Esophagus mucosa (tissue), 1 donor: ENCODE measurements around the gene CCDC185. TPM values are rescaled to one million over a fixed set of nuclear protein-coding genes. Genes with fewer than 3 reads are reported as not detected.
A peak's percentile ranks its signal among the peaks of the same experiment; 100 is the strongest.

ENCODE experiments used
- ATAC-seq: fragments of 200-7000 bp; cut with Tn5 transposase; one replicate; pipeline ENCODE4 v1.9.1; 2020
- total RNA-seq: library from RNA; stranded (reverse); gene quantifications from one replicate; pipeline ENCODE4 v1.2.4, GENCODE V29; 2023
- donor health status: DM: yes; HTN: yes; CAD: no.

Gene CCDC185
- 0.24 TPM for total RNA-seq

DNA sequence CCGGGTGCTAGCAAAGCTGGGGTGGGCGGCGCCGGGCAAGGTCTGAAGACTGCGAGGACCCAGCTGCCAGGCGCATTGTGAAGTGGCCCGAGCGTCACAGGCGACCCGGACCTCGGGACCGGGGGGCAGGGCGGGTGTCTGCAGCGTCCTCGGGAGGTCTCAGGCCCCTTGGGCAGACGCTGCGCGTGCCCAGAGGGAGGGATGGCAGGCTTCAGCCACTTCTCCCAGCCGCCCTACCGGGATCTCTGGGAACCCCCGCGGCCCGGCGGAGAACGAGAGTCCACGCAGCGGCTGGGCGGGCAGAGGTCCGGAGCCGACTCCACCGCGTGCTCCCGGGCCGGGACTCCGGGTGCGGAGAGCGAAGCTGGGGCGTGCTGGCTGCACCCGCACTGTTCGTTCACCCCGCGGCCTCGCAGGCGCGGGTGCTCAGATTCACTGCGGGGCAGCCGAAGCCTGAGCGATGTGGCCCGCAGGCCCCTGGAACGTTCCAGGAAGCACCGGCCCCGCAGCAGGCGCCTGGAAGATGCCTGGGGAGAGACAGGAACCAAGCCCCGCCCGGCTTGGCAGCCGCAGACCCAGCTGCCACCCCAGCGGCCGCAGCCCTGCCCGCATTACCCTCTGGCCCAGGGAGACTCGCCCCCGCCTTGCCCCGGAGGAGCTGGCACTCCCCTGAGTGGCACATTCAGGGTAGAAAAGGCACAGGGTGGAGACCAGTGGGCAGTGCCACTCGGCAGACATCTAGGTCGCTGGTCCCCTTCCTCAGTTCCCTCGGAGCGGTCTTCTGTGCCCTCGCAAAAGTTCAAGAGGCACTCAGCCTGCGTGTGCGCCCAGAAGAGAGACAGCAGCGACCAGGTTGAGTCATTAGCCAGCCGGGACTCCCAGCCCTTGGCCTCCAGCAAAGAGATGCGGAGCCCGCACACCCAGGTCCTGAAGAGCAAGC lies at the start of gene CCDC185:
CCDC185 (plus strand) TSS at position 141 of the 940 bp plus-strand sequence; CDS start at position 202, 61 bp downstream.
- peak; percentile 58 for ATAC-seq

DNA sequence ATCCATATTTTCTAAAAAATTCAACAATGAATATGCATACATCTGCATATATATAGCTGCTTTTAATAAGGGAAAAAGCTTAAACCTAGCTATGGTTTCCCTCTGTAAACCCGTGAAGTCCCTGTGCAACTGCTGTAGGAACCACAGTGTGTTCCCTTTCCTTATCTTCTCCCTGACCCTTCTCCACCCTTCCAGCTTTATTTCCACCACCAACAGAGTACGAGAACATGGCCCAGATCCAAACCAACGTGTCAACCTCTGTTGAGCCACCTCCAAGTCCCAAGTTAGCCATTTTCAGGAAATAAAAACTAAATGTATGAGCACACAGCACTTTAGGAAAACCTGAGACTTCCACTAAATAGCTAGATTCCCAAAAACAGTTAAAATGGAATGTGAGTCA lies 49.5 kb upstream of the CCDC185 start:
- ATAC-seq = no peak

DNA sequence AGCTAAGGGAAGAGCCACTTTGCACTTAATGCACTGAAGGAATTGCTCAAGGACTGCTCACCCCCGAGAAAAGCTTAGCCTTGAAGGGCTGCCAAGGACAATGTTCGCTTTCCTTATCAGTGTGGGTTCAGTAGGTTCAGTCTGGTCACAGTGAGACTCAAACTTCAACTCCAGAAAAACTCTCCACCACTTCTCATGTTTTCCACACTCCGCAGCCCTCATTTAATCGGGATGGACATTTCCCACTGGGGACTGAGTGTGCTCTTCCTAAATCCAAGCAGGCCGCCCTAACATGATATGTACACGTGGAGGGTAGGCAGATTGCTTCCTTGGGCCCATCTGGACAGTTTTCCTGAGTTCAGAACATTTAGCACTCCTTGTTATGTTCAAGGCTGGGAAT lies 48.7 kb upstream of the CCDC185 start:
- ATAC-seq = no peak

DNA sequence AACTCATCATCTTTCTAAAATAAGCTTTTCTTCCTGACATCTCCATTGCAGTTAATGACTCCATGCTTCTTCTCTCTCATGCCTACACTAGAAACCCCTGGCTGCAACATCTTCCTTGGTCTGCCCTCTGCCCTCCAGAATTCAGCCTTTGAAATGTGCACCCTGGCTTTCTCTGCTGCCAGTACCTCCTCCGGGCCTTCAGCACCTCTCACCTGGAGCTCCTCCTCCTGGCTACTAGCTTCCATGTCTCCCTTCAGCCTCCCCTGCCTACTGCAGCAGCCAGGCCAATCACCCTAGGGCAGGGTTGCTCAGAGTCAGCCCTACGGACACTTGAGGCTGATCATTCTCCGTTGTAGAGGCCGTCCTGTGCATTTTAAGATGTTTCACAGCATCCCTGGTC lies 47.5 kb upstream of the CCDC185 start:
- ATAC-seq = no peak

DNA sequence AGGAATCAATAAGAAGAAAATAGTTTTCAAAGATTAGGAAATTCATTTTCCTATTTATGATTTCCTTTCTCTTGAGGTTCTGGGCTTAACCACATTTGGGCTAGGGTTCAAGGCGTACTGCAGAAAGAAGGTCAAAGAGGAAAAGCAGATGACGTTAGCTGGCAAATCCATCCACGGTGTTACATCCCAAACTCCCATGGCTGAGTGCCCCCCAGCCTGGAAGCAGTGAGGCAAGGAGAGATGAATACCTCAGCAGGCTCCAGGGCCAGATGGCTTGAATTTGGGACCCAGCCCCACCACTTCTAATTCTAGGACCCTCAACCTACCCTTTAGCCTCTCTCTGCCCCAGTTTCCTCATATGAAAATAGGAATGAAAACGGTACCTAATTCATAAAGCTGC lies 46.9 kb upstream of the CCDC185 start:
- ATAC-seq = no peak

DNA sequence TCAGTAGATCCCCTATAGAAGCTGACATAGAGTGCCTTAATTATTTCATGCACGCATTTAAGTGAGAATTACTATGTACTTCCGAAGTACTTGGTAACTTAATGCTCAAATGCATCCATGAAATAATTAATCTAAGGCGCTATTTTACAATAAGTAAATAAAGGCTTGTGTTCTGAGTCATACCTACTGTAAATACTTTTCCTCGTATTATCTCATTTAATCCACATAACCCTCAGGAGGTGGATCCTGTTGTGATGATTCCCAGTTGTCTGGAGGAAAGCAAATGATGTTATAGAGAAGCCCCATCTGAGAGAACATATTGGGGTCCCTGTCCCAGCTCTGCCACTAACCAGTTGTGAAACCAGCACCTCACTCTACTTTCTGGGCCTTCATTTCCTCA lies 45.6 kb upstream of the CCDC185 start:
- no peak for ATAC-seq

DNA sequence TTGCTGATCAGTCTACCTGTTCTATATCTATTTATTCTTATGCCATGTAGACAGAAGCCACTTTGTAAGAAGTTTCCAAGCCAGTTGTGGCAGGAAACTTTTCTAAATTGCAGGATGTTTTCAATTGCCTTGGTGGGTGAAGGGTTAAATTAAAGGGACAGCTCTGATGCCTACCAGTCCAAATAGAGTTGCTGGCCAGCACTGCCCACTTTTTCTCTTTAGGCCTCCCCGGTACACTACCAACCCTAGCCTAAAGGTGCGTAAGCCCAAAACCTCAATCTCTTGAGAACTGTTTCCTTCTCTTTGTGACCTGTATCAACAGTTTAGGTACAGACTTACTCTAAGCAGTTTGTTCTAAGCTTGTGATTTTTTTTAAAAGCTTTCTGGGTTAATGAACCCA lies 44.8 kb upstream of the CCDC185 start:
- no peak for ATAC-seq

DNA sequence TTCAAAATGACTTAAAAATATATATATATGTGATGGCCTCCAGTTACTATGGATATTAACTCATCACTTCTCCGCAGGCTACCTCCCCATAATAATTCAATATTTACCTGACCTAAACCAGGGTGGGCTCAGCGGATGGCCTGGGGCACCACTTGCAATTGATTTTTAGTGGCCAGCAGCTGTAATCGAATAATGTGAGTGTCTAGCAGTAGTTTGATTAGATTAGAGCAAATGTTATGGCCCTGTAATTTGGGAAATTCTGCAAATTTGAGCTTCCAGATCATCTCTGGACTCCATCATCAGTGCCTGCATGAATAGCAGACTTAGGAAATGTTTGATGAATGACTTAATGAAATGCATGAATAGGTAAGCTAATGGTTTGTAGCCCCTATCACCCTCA lies 44.0 kb upstream of the CCDC185 start:
- no peak for ATAC-seq

DNA sequence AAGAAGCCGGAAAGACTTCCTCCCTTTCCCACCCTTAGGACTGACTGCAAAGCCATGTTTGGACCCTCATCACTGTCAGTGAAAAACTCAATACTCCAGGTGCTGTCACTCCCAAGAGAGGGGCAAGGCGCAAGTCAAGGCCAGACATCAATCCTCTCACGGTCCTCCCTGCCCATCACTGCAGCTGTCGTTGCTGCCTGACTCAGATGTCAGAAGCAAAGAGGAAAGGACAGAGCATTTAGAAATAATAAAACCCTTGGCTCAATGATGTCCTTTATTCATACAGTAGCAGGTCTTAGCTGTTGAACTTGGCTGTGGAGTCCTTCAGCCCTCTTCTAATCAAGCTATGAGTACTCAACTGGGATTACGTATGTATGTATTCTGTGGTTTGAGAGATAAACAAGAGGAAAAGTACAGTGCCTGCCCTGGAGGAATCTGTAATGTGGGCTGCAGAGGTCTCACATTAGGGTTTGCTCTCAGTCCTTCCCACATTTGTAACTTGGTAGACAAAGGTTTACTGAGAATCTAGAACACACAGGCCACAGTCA lies 42.8 kb upstream of the CCDC185 start:
- no peak for ATAC-seq

DNA sequence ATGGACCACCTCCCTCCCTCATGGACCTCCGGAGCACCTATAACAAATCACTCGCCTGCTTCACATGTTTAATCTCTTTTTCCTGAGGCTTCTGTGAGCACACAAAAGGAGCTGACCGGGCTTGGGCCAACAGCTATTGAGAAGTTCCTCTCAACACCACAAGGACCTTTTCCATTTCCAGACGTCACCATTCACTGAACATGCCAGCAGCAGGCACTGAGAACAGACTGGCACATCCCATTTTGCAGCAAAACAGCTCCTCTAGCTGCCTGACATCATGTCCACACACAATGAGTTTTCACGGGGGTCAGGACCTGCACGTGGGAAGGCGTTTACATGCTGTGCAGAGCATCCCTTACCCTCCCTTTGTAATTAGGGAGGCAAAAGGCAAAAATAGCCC lies 40.3 kb upstream of the CCDC185 start:
- no peak for ATAC-seq

DNA sequence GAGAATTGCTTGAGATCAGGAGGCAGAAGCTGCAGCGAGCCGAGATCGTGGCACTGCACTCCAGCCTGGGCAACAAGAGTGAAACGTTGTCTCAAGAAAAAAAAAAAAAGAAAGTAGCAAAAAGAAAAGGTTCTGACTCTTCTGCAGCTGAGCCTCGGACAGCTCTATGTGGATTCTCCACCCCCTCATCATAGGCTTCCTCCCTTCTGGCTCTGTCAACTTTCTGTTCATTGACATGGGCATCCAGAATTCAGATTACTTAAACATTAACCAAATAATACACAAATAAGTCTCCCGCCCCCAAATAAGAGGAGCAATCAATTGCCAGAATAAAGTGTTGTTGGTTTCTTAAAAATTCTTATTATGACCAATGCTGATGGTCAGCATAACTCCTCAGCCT lies 39.3 kb upstream of the CCDC185 start:
- no peak for ATAC-seq

DNA sequence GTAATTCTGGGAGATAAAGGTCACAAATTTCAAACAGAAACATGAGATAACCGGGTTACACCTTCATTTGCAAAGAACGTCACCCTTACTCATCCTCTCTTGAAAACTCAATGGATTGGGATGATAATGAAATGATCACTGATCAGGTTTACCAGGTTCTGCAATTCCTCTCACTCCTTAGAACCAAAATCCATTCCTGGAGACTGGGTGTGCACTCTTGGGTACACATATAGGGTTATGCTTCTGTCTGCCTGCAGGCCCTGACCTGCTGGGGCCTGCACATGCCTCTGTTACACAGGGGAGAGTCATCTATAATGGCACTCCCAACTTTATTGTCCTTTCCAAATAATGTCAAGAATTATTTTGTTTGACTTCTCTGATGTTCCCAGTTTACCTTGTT lies 37.5 kb upstream of the CCDC185 start:
- peak; percentile 99 for ATAC-seq

DNA sequence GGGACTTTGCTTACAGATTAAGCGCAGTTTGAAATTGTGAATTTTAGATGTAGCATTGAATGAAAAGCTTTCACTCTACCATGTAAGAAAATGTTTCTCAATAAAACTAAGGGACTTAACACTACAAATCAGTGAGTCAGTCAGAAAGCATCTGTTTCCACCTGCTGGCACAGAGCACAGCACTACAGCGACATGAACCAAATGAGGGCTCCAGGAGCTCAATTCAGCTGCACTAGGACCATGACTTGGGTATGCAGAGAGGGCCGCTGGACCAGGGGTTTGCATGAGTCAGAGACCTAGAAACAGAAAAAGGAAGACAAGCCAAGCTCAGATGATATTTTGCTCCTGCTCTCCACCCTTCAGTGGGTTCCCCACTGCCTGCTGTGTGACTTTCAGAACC lies 34.4 kb upstream of the CCDC185 start:
- ATAC-seq = peak; percentile 30

DNA sequence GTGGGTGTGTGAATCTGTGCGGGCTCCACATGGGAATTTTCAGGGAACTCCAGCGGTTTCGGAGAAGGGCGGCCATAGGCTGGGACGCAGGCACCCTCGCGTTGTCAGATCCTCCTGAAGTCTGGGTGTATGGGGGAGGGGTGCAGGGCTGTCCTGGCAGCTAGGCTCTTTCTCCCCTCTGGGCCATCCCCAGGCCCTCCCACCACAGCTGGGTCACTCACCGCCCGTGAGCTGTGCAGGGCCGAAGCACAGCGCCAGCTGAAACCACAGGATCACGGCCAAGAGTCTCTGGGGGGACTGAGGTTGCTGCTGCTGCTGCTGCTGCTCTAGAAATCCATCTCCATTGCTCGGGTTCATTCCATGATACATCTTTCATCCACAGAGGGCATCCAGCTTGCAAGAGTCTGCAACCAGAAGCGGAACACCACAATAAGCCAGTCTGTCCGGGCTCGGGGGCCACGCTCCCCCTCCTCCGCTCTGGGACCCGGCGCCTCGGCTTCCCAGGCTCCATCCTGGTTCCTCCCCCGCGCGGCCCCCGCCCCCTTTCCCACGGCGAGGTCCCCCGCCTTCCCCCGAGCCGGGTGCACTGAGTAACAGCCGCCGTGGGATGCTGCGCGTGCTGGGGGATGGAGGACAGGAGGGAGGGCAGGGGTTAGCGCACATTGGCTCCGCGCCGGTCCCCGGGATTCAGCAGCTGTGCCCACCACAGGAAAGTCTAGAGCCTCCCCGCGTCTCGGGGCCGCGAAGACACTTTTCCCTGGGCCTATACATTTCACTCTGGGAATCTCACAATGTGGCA lies 30.0 kb upstream of the CCDC185 start:
- peak; percentile 50 for ATAC-seq

DNA sequence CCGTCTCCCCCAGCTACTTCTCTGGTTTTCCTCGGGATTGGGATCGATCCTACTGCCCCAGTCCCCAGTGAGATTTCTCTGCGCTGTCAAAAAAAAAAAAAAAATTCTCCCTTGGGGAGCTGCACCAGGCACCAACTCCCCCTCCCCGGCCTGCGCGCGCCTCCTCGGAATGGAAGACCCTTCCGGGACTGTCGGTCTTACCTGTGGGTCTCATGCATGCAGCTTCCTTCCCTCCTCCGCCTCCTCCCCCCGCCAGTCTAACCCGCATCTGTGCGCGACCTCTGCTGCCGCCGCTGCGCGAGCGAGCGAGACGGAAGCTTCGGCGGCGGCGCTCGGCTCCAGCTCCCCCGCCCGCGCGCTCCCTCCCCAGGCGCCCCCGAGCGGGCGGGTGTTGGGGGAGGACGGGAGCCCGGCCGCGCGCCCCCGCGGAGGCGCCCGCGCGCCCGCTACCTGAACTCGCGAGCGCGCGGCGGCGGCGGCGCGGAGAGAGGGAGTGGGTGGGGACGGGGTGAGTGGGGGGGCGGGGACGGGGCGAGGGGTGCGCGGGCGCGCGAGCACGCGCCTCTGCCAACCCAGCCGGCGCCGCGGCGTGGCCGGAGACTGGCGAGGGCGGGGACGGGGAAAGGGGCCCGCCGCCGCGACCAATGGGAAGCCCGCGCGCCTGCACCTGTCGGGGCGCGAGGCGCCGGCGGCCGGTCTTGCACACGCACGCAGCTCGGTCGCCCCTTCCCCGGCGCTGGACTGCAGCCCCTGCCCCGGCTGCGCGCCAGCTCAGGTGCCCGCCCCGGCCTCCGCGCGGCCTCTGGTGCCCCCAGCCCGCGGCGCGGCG lies 29.1 kb upstream of the CCDC185 start, which contains the start of gene SUSD4:
SUSD4 (minus strand) TSS at position 321 of the 829 bp plus-strand sequence. CDS start 751 bp downstream, outside the sequence.
- peak; percentile 90 for ATAC-seq

DNA sequence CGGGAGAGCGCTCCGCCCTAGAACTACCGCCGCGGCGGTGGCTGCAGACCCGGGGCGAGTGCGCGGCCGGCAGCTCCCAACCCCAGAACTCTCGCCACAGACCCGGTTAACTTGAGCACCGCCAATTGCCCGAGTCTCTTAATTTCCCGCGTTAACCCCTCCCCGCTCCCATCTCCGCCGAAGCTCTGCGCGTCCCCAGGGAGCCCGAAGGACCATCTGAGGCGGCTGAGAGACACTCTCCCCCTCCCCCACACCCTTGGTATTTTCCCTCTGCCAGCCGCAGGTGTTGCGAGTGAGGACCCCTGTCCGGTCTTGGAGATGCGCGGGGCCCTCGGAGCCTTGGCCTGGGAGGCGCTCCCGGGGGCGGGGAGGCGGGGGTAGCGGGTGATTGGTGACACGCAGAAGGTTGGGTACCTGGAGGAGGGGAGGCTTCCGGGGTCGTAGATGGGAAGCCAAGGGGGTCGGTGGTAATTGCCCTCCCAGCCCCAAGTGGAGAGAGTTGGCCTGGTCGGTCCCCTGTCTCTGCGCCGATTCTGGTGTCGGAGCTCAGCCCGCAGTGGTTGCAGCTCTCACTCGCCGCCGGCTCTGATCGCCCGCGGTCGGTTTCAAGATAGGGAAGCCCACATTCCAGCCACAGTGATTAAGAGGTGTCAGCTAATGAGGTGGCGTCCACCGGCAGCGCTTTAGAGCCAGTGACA lies 28.4 kb upstream of the CCDC185 start:
- ATAC-seq = peak; percentile 5

DNA sequence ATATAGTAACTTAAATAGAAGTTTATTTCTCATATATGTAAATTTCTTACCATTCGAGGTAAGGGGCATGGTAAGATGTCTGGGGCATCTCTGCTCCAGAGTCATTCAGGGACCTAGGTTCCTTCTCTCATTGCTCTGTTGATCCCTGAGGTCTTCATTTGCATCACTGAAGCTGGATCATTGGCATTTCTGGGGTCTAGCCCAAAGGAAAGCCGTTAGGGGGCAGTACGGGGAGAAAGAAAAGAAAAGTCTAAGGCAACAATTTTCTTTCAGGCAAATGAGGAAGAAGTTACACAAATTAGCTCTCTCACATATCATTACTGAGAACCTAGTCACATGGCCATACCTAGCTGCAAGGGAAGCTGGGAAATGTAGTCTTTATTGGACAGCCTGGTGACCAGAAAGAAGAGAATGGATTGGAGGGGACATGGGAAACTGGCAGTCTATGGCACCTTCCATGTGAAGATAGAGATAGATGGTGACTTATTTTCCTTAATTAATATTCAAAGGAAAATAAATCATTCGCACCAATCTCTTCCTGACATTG lies 19.1 kb upstream of the CCDC185 start:
- ATAC-seq = no peak

DNA sequence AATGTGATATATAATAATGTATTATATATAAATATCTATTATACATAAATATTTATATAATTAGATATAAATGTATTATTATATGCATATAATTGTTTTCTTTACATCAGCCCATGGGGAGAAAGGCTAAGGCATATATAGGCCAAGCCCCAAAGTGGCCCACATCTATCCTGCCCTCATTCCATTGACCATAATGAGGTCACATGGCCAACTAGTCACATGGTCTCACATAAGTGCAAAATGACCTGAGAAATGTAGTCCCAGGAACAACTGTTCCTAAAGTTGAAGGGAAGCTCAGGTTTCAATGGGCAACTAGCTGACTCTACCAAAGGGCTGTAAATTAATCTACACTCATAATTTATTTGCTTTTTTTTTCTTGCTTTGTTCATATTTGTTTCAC lies 14.5 kb upstream of the CCDC185 start:
- ATAC-seq = no peak

DNA sequence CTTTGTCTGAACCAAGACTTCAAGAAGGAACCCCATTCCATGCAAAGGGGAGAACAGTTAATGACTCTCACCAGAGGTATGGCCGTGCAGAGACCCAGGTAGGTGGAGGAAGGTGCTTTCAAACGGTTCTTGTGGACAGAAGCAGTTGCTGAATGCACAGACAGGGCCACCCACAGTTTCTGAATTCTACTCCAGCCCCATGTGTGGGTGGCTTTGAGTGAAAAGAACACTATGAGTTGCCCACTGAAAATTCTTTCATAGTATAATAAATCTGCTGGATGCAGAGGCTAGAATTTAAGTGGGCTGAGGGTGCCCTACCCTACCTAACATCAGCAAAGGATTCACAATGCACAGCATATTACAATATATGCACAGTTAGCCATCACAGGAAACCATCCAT lies 7.2 kb upstream of the CCDC185 start:
- ATAC-seq = no peak

DNA sequence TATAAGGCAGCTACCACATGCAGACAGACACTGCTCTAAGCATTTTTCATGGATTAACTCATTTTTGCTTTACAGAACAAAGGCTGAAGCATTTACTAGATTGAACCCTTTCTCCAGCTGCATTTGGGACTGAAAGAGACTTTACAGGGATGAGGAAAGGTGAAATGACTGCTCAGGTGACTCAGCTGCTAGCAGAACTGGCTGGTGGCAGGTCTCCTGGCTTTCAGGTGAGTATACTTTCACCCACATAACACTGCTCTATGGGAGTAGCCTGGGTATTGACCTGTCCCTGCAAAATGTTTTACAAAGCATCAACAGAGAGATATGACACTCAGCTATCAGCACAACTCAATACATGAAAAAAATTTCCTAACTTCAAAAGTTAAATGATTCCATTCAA lies 2.6 kb upstream of the CCDC185 start:
- ATAC-seq = peak; percentile 79

DNA sequence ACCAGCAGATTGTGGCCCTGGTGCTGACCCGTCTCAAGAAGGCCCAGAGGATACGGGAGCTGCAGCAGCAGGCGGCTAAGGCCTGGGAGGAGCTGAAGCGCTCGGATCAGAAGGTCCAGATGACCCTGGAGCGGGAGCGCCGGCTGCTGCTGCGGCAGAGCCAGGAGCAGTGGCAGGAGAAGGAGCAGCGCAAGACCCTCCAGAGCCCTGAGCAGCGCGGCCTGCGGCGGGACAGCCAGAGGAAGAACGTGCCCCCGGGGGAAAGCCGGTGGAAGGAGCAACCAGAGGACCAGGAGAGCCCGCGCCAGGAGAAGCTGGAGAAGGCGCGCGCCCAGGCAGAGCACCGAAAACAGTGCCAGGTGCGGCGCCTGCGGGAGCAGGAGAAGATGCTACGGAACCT lies 1.0 kb downstream of the CCDC185 start:
- peak; percentile 23 for ATAC-seq
